Activated T-helper 1 cell treated with anti-CD3 and anti-CD28 coated beads, Interleukin-2, amount 50 U/mL, for 16 hours (primary cell): ENCODE results near the gene MAP1A.
"Not testable (repeated sequence)": the region's sequence is repeated elsewhere in the genome, so short reads cannot be mapped to it uniquely, and the experiment has no call there.

Experiments used
- DNase-seq, 2 donors: peaks; one replicate each; pipeline ENCODE4 v3.0.0-alpha.2; 2020; ENCODE audit warnings: low read depth in 1 of 2, low spot score in 1 of 2

MAP1A gene

GRCh38 chr15:43528542-43529007, 11.2 kb downstream of the MAP1A start:
- no peak for DNase-seq

- no peak for DNase-seq
Measured at GRCh38 chr15:43529141-43529540, 11.7 kb downstream of the MAP1A start.

- no peak for DNase-seq
Measured at GRCh38 chr15:43529587-43530345, 12.4 kb downstream of the MAP1A start.

- no peak for DNase-seq
Measured at GRCh38 chr15:43531018-43531670, 13.7 kb downstream of the MAP1A start.

GRCh38 chr15:43532826-43533225, 15.4 kb downstream of the MAP1A start:
- not testable (repeated sequence) for DNase-seq

- no peak for DNase-seq
Measured at GRCh38 chr15:43534897-43535296, 17.5 kb downstream of the MAP1A start.

- DNase-seq = no peak
Measured at GRCh38 chr15:43538091-43538490, 20.7 kb downstream of the MAP1A start.

GRCh38 chr15:43541785-43542184, 24.4 kb downstream of the MAP1A start:
- no peak for DNase-seq

- DNase-seq = no peak
Measured at GRCh38 chr15:43544266-43544665, 26.9 kb downstream of the MAP1A start.

GRCh38 chr15:43545426-43545825, 28.0 kb downstream of the MAP1A start:
- no peak for DNase-seq

- no peak for DNase-seq
Measured at GRCh38 chr15:43547539-43547938, 30.1 kb downstream of the MAP1A start.

- no peak for DNase-seq
Measured at GRCh38 chr15:43550527-43551363, 33.3 kb downstream of the MAP1A start.

GRCh38 chr15:43552256-43552655, 34.8 kb downstream of the MAP1A start:
- DNase-seq = no peak

GRCh38 chr15:43552986-43553385, 35.6 kb downstream of the MAP1A start:
- DNase-seq = no peak

- DNase-seq = not testable (repeated sequence)
Measured at GRCh38 chr15:43562753-43563152, 45.3 kb downstream of the MAP1A start.

GRCh38 chr15:43563793-43564192, 46.4 kb downstream of the MAP1A start:
- DNase-seq = not testable (repeated sequence)

- not testable (repeated sequence) for DNase-seq
Measured at GRCh38 chr15:43566615-43567014, 49.2 kb downstream of the MAP1A start.

GRCh38 chr15:43574607-43575006, 57.2 kb downstream of the MAP1A start:
- not testable (repeated sequence) for DNase-seq
